ENCODE data around the gene NDFIP2. TPM values are rescaled to one million over a fixed set of nuclear protein-coding genes. Genes with fewer than 3 reads are reported as not detected.

The NDFIP2 gene
- total RNA-seq, 1 experiment from 2014 or later: 49.6 TPM

DNA sequence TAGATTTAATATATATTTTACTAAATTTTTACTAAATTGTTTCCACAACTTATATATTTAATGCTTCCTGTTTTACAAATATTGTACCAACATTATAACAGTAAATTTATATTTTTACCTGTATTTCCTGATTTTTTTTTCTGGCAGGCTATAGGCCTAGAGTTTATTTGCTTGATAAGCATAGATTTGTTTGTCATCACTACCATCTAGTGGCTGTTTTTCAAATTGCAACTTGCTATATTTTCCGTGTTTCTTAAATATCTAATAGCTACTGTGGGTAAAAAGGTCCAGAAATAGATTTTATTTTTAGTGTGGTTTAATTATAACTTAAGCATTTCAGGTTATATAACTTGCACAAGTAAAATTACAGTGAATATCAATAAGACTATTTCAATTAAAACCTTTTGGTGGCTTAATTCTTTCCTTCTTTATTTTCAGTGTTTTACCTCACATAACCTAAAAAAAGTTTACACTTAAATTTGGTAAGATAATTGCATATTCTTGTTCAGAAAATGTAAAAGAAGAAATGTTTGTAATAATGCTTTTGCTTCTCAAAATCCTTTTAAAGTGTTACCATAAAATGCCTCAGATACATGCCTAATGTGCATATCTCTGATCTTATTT lies 60.6 kb downstream of the NDFIP2 start:
- Histone ChIP-seq H3K36me3 (ENCODE audit: control insufficient read depth in 1 of 2, insufficient read depth in 2 of 2, low read length in 2 of 2) (no peaks in the 10 kb centered on the region), H3K9ac (ENCODE audit: low read length) (no peak overlapping the region), H4K20me1 (ENCODE audit: insufficient read depth) (peaks cover 5% of the 10 kb centered on the region; the same call in 1 of the 2 replicates), H3K4me2 (ENCODE audit: low read length) (no peak overlapping the region), H2AFZ (ENCODE audit: low read depth, low read length, poor library complexity, severe bottlenecking) (no peak overlapping the region), H3K9me2 (ENCODE audit: insufficient read depth) (no peaks in the 10 kb centered on the region), H3K9me3 (ENCODE audit: control insufficient read depth in 1 of 2, insufficient read depth in 1 of 2, low read depth in 1 of 2, low read length in 2 of 2) (no peaks in the 10 kb centered on the region), H3K27ac (ENCODE audit: low read depth, low read length) (no peak overlapping the region), H3K79me2 (ENCODE audit: insufficient read depth, low read length) (peaks cover 5% of the 10 kb centered on the region; the same call in 1 of the 2 replicates), H3K4me1 (ENCODE audit: control insufficient read depth in 1 of 2, insufficient read depth in 2 of 2, low read length in 2 of 2) (no peaks in the 10 kb centered on the region), H3K4me3 (replicated peaks in 1 of 2; ENCODE audit: low read depth in 1 of 2, low read length in 2 of 2) (no peak overlapping the region), H3K27me3 (ENCODE audit: insufficient read depth, low read length) (no peaks in the 10 kb centered on the region)
- peak; percentile 73 for ATAC-seq
- ChIA-PET RAD21 (ENCODE audit: low non-redundant PET in 1 of 2, low total read pairs in 2 of 2, uncharacterized antibody in 2 of 2, unreplicated experiment in 2 of 2) (interaction anchor here (0.6 to 2.0 kb wide), 2 partner anchors 118 kb away, joined by 10 to 14 read pairs; no protein-coding TSS in a partner anchor), POLR2A (interaction anchor here (1.0 kb wide), 1 partner anchor 117 kb away, joined by 3 read pairs; no protein-coding TSS in a partner anchor), CTCF (interaction anchor here (0.6 to 3.0 kb wide), 16 partner anchors 8 to 294 kb away, joined by 3 to 184 read pairs (median 4); partner anchors contain the start of gene NDFIP2)
- DNase-seq (ENCODE audit: low read depth, low spot score): peak; percentile 56
- TF ChIP-seq CTCF (IDR thresholded peaks at IDR 0.05 in 2 of 3, conservative IDR thresholded peaks at IDR 0.05 in 1 of 3; ENCODE audit: borderline replicate concordance in 1 of 3, insufficient read depth in 1 of 3, low read depth in 2 of 3, low read length in 2 of 3) (peak; percentile 45 to 84 (median 48); a peak in 4 of 6 replicates), RAD21 (IDR thresholded peaks at IDR 0.05; ENCODE audit: low read depth) (peak; percentile 75), ZNF274 (IDR thresholded peaks at IDR 0.05; ENCODE audit: low read depth, low read length) (no peak), CEBPB (IDR thresholded peaks at IDR 0.05; ENCODE audit: low read depth) (no peak)
- BruUV-seq (replicated peaks): no TSS peak
- intact Hi-C loops (cut with micrococcal nuclease): loop anchor here (1.0 to 10.0 kb wide), 3 partner anchors 117 to 1404 kb away; no protein-coding TSS in a partner anchor

DNA sequence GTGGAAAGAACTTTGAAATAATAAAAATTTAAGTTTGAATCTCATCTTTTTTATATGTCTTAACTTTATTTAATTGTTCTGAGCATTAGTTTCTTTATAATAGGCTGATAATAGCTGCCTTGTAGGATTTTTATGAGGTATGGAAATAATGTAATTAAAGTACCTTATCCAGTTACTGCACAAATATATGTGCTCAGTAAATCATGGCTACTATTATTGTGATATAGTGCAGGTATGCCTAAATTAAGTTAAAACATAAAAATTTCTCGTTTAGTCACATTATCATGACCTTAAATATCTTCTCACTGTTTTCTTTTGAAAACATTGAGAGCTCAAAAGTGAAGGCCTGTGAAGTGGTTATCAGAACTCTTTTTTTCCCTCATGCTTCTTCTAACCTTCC lies 62.9 kb downstream of the NDFIP2 start:
- H3K27me3 ChIP-seq (ENCODE audit: insufficient read depth, low read length): no peaks in the 10 kb centered on the region
- peaks cover 5% of the 10 kb centered on the region; the same call in 1 of the 2 replicates for H3K79me2 ChIP-seq (ENCODE audit: insufficient read depth, low read length)
- ChIA-PET POLR2A (no interaction called here), CTCF (interaction anchor here (0.6 to 3.8 kb wide), 4 partner anchors 10 to 120 kb away, joined by 3 to 27 read pairs (median 4); no protein-coding TSS in a partner anchor), RAD21 (ENCODE audit: low non-redundant PET in 1 of 2, low total read pairs in 2 of 2, uncharacterized antibody in 2 of 2, unreplicated experiment in 2 of 2) (interaction anchor here in 1 of 2 experiments (0.8 kb wide), 1 partner anchor 119 kb away, joined by 5 read pairs; no protein-coding TSS in a partner anchor)
- no peaks in the 10 kb centered on the region for H3K4me1 ChIP-seq (ENCODE audit: control insufficient read depth in 1 of 2, insufficient read depth in 2 of 2, low read length in 2 of 2)
- H3K9me3 ChIP-seq (ENCODE audit: control insufficient read depth in 1 of 2, insufficient read depth in 1 of 2, low read depth in 1 of 2, low read length in 2 of 2): no peaks in the 10 kb centered on the region
- H3K4me2 ChIP-seq (ENCODE audit: low read length): no peak overlapping the region
- H4K20me1 ChIP-seq (ENCODE audit: insufficient read depth): peaks cover 10% of the 10 kb centered on the region; the same call in 1 of the 2 replicates
- no peaks in the 10 kb centered on the region for H3K9me2 ChIP-seq (ENCODE audit: insufficient read depth)
- H2AFZ ChIP-seq (ENCODE audit: low read depth, low read length, poor library complexity, severe bottlenecking): no peak overlapping the region
- DNase-seq (ENCODE audit: low read depth, low spot score) (no peak), ATAC-seq (no peak)
- no peak overlapping the region for H3K27ac ChIP-seq (ENCODE audit: low read depth, low read length)
- H3K36me3 ChIP-seq (ENCODE audit: control insufficient read depth in 1 of 2, insufficient read depth in 2 of 2, low read length in 2 of 2): no peaks in the 10 kb centered on the region
- no peak overlapping the region for H3K4me3 ChIP-seq (replicated peaks in 1 of 2; ENCODE audit: low read depth in 1 of 2, low read length in 2 of 2)
- BruUV-seq (replicated peaks): no TSS peak
- H3K9ac ChIP-seq (ENCODE audit: low read length): no peak overlapping the region
- intact Hi-C loops (cut with micrococcal nuclease): loop anchor here (5.0 to 10.0 kb wide), 2 partner anchors 559 to 1407 kb away; no protein-coding TSS in a partner anchor
- TF ChIP-seq REST (IDR thresholded peaks at IDR 0.05; ENCODE audit: low read depth): no peak
- no peak for TF ChIP-seq SRF (IDR thresholded peaks at IDR 0.05; ENCODE audit: low read depth)
- TF ChIP-seq, protein P1, sequence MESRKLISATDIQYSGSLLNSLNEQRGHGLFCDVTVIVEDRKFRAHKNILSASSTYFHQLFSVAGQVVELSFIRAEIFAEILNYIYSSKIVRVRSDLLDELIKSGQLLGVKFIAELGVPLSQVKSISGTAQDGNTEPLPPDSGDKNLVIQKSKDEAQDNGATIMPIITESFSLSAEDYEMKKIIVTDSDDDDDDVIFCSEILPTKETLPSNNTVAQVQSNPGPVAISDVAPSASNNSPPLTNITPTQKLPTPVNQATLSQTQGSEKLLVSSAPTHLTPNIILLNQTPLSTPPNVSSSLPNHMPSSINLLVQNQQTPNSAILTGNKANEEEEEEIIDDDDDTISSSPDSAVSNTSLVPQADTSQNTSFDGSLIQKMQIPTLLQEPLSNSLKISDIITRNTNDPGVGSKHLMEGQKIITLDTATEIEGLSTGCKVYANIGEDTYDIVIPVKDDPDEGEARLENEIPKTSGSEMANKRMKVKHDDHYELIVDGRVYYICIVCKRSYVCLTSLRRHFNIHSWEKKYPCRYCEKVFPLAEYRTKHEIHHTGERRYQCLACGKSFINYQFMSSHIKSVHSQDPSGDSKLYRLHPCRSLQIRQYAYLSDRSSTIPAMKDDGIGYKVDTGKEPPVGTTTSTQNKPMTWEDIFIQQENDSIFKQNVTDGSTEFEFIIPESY (IDR thresholded peaks at IDR 0.05; ENCODE audit: extremely low read depth, insufficient replicate concordance, low read length): no peak
- TF ChIP-seq ATF3 (IDR thresholded peaks at IDR 0.05): no peak
- TF ChIP-seq SIN3A (IDR thresholded peaks at IDR 0.05; ENCODE audit: low read depth): no peak

Measured in HCT116 (cell line).